ENCODE results near the gene TIMM44. TPM values are rescaled to one million over a fixed set of nuclear protein-coding genes. Genes with fewer than 3 reads are reported as not detected.

Gene TIMM44
- total and polyA plus RNA-seq, 10 donors, result 33.2 to 94.9 (median 64.7) TPM

- DNase-seq, result no peak
- WGBS, 5 donors, result 91 to 96% (median 93%) methylated on average over 20 of the region's 20 CpGs
- Histone ChIP-seq H3K9me3 (no peaks in the 10 kb centered on the region), H3K4me3 (no peak overlapping the region), H3K36me3 (peaks cover under 1 to 100% (median 74%) of the 10 kb centered on the region in 6 donors), H3K27ac (no peak overlapping the region), H3K27me3 (replicated peaks in 1 of 7) (no peaks in the 10 kb centered on the region), H3K4me1 (peaks cover 0 to 23% (median 10%) of the 10 kb centered on the region in 6 donors)
- TF ChIP-seq CTCF (IDR thresholded peaks at IDR 0.05 in 8 of 11, conservative IDR thresholded peaks at IDR 0.05 in 3 of 11) (no peak), POLR2AphosphoS5 (IDR thresholded peaks at IDR 0.05) (no peak), POLR2A (IDR thresholded peaks at IDR 0.05) (no peak)
- intact Hi-C loops (cut with DNase I; ENCODE audit: low total_unique reads), result no loop called here
These were observed 25.5 kb upstream of the TIMM44 start for GRCh38 chr19:7968796-7969554.

GRCh38 chr19:7968008-7968795, 24.7 kb upstream of the TIMM44 start:
- no peak for DNase-seq
- Histone ChIP-seq H3K4me1 (peaks cover 0 to 23% (median 10%) of the 10 kb centered on the region in 6 donors), H3K27ac (no peak overlapping the region), H3K36me3 (peaks cover 5 to 100% (median 73%) of the 10 kb centered on the region in 6 donors), H3K27me3 (replicated peaks in 1 of 7) (no peaks in the 10 kb centered on the region), H3K9me3 (no peaks in the 10 kb centered on the region), H3K4me3 (no peak overlapping the region)
- intact Hi-C loops (cut with DNase I; ENCODE audit: low total_unique reads), result no loop called here
- WGBS, 5 donors, result 86 to 97% (median 93%) methylated on average over 11 to 15 of the region's 15 CpGs
- TF ChIP-seq POLR2AphosphoS5 (IDR thresholded peaks at IDR 0.05) (no peak), POLR2A (IDR thresholded peaks at IDR 0.05) (no peak), CTCF (IDR thresholded peaks at IDR 0.05 in 8 of 11, conservative IDR thresholded peaks at IDR 0.05 in 3 of 11) (no peak)

- peaks cover 5 to 100% (median 72%) of the 10 kb centered on the region in 6 donors for H3K36me3 ChIP-seq
- intact Hi-C loops (cut with DNase I; ENCODE audit: low total_unique reads), result no loop called here
- H3K9me3 ChIP-seq, result no peaks in the 10 kb centered on the region
- no peak overlapping the region for H3K4me3 ChIP-seq
- WGBS, 5 donors, result 85 to 89% (median 88%) methylated on average over 12 of the region's 12 CpGs
- no peak for DNase-seq
- H3K27me3 ChIP-seq (replicated peaks in 1 of 7), result no peaks in the 10 kb centered on the region
- no peak for TF ChIP-seq CTCF (IDR thresholded peaks at IDR 0.05 in 8 of 11, conservative IDR thresholded peaks at IDR 0.05 in 3 of 11)
- TF ChIP-seq POLR2AphosphoS5 (IDR thresholded peaks at IDR 0.05), result no peak
- no peak for TF ChIP-seq POLR2A (IDR thresholded peaks at IDR 0.05)
- peaks cover 0 to 11% (median 2%) of the 10 kb centered on the region in 6 donors for H3K4me1 ChIP-seq
- H3K27ac ChIP-seq, result peak overlapping the region in 1 of 8 donors; percentile 27
These were observed 22.6 kb upstream of the TIMM44 start for GRCh38 chr19:7965921-7966665.
